Measurements from ENCODE around the gene PCSK6.
A peak's percentile ranks its signal among the peaks of the same experiment; 100 is the strongest.
"Not testable (repeated sequence)": the region's sequence is repeated elsewhere in the genome, so short reads cannot be mapped to it uniquely, and the experiment has no call there.

PCSK6 gene

DNA sequence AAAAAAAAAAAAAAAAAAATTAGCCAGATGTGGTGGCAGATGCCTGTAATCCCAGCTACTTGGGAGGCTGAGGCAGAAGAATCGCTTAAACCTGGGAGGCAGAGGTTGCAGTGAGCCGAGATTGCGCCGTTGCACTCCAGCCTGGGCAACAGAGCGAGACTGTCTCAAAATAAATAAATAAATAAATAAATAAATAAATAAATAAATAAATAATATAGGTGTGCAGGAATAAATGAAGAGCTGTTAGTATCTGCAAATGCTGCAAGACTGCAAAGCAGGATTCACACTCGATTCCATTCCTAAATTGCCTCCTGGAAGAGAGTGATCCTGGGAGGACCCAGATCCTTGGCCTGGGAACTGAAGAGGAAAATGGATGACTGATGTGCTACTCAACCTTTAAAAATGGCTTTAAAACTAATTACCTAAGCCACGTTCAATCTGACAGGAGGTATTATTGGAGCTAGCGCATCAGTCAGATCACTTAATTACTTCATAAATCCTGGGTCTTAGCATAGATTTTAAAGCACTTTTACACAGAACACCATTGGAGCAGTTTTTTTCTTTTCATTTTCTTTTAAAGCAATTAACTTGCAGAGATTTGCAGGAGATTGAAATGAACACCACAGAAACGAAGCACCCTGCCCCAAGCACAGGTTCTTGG lies 132.9 kb downstream of the PCSK6 start:
- DNase-seq (ENCODE audit: low read depth in 2 of 2) = not testable (repeated sequence)

DNA sequence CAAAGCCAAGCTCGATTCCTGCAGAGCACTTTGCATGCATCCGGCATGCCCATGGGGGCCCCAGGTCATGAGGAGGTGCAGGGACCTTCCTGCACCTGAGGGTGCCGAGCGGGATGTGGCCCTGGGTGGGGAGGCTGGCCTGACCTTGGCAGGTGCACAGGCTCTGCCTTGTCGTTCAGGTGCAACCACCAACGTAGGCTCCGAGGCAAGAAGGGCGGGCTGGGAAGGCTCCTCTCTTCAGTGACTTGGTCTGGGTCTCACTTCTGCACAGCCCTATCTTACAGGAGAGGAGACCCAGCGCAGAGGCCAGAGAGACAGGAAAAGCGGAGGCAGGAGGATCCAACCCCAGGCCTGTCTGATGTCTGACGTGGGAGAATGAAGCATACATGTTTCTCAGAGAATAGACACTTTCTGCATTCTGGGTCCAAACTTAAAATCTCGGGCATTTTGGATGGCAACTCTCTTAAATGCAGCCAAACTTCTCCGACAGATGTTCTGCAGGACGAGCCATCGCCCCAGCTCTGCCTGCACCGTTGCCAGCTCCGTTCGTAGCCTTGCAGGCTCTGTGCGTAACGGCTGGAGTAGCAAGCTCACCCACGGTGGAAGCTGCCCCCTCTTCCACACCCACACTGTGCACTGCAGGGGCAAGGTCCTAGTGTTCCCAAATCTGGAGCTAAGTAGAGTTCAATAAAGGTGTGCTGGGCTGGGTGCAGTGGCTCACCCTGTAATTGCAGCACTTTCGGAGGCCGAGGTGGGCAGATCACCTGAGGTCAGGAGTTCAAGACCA lies 133.6 kb downstream of the PCSK6 start:
- DNase-seq (ENCODE audit: low read depth in 2 of 2) = no peak

DNA sequence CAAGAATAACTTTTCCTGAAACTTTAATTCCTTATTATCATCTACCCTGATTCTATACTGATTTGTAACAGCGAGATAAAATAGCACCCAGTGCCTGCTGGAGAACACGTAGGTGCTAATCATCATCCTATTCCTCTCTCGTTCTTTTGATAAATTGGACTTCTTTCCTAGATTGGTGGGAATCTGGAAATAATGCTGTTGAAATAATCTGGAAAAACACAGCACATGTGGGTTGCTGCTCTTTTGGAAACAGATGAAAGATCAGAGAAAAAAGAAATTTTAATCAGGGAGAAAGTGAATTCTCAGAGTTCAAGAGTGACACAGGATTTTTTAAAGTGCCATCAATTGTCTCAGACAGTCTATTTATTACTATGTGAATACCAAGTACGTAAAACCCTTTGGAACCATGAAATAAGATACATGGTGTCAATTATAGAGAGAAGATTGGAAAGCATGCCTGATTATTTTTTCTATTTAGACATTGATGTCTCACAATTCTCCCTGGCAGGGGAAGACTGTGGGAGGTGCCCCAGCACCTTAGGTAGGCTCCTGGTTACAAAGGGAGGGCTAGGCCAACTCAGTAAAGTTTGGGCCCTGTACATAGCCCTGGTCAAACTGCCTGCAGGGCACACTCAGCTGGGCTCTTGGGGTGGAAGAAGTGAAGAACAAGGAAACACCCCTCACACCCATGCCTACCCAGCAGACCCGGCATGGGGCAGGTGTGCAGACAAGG lies 134.4 kb downstream of the PCSK6 start:
- no peak for DNase-seq (ENCODE audit: low read depth in 2 of 2)

DNA sequence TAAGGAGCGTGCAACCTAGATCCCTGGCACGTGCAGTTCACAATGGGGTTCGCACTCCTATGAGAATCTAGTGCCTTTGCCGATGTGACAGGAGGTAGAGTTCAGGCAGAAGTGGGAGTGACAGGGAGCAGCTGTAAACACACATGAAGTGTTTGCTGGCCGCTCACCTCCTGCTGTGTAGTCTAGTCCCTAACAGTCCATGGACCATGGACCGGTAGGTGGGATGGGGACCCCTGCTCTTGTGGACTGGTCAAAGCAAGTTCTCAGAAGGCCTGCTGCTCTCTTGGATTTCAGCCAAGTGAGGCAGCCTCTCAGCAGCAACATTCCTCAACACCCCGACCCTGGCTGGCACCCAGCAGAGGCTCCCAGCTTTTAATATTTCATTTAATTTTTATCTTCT lies 136.3 kb downstream of the PCSK6 start:
- no peak for DNase-seq (ENCODE audit: low read depth in 2 of 2)

DNA sequence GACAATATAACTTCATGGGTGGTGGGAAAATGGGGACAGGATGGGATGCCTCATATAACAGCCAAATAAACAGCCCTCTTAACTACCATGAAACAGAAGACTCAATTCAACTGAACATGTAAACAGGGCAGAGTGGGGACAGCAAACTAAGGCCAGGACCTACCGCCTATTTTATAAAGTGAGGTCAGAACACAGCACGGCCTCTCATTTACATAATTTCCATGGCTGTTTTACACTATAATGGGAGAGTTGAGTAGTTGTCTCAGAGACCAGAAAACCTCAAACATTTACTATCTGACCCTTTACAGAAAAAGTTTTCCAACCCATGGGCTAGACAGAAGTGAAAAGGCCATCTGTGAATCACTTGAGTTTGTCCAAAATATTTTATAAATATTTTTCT lies 137.8 kb downstream of the PCSK6 start:
- DNase-seq (ENCODE audit: low read depth in 2 of 2) = no peak

DNA sequence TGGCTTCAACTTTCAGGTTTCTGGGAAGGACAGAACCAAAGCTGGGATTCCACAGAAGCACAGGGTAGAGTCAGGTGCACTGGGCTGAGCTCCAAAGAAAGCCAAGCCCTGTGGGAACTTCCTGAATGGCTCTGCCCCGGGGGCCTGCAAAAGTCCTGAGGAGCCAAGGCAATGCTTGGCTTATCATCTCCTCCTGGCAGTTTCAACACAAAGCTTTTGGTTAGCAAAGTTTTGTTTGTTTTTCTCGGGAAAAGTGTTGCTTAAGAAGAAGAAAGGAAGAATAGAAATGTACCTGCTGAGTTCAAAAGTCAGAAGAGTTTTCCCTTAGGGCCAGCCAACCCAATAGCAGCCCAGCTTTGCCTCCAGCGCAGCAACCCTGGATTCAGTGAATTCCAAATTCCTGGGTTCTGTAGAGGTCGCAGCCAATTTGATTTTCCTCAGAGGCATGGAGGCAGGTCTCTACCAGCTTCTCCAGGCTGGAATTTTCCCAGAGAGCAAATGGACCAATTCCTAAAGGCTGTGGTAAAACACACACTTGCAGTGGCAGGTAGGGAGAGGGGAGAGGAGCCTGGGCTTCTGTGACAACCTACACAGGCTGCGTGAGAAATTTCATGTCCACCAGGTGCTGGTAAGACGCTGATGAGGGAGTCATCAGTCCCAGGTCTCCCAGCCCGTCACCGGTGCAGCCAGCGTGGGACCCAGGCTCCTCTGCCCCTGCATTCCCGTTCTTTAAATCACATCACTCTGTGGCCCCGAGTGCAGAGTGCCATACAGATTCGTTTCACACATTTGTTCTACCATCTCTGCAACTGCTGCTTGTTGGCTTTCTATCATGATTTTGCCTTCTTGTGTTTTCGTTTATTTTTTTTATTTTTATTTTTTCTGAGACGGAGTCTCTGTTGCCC lies 140.2 kb downstream of the PCSK6 start:
- no peak for DNase-seq (ENCODE audit: low read depth in 2 of 2)

DNA sequence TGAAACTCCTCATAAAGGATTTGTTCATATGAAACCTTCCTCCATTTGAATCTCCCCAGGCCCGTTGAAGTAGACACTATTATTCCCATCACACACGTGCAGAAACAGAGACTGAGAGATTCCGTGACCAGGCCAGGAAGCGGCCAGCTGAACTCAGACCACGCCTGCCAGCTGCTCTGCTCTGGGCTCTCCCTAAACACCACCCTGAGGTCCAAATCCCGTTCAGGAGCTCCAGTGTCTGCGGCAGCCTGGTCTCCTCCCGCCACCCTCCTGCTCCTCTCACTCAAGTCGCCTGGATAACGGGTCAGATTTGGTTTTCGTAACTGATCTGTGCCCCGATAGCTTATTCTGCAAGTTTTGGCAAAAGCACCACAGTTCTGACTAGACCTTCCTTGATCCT lies 140.9 kb downstream of the PCSK6 start:
- DNase-seq (ENCODE audit: low read depth in 2 of 2) = no peak

DNA sequence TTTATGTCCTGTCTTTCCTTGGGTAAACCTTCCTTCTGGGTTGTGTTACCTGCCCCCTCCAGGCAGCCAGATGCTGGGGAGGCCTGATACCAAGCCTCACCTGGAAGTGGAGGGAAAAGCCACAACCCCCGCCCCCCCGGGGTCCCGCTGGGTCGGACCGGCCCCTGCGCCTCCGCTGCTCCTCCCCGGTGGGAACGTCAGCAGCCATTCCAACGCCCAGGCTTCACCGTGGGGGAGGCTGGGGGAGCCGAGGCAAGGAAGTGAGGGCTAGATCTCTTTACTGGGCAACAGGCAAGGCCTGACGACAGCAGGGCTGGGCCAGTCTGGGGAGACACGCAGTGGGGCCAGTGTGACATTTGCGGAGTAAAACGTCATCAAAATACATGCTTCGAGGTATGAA lies 141.5 kb downstream of the PCSK6 start:
- no peak for DNase-seq (ENCODE audit: low read depth in 2 of 2)

DNA sequence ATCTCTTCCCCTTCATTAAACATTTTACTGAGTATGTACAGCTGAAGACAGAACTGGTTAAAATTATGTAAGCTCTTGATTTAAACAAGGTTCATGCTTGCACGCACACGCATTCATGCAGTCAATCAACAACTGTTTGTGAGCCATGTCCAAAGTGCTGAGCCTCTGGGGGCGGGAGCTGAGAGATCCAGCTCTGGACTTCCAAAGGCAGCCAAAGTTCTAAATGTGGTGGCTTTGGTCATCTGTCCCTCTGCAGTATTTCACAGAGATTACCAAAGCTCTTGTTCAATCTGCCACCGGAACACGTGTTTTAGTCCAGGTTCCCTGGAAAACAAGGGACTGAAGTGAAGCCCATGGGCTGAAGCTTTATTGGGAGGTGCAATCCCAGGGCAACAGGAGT lies 142.1 kb downstream of the PCSK6 start:
- no peak for DNase-seq (ENCODE audit: low read depth in 2 of 2)

DNA sequence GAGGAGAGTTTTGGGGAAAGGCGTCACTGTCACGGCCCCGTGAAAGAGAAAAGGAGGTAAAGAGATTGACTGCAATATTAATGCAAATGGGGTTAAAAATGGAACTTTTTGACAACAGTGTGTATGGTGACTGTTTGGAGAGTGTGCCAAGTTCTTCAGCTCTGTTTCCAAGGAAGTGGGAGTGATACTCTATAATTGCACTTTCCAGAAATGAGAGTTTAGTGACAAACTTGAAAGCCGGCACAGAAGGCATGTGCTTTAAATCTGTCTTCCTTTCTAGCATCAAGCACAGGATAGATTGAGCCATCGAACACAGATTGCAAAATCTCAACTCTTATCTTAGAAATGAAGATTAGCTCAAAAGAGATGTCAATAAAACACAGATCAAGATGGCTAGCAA lies 142.6 kb downstream of the PCSK6 start:
- no peak for DNase-seq (ENCODE audit: low read depth in 2 of 2)

DNA sequence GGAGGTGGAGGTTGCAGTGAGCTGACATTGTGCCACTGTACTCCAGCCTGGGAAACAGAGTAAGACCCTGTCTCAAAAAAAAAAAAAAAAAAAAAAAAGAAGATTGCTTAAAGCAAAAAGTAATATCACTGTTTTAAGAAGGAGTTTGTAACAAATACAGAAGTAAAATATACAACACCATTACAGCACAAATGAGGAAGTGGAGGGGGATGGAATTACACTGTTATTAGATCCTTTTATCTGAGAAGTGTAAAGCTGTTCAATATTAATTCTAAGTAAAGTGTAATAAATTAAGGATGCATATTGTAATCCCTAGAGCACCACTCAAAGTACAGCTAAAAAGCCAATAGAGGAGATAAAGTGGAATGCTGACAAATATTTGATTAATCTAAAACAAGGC lies 147.5 kb downstream of the PCSK6 start:
- DNase-seq (ENCODE audit: low read depth in 2 of 2) = no peak

DNA sequence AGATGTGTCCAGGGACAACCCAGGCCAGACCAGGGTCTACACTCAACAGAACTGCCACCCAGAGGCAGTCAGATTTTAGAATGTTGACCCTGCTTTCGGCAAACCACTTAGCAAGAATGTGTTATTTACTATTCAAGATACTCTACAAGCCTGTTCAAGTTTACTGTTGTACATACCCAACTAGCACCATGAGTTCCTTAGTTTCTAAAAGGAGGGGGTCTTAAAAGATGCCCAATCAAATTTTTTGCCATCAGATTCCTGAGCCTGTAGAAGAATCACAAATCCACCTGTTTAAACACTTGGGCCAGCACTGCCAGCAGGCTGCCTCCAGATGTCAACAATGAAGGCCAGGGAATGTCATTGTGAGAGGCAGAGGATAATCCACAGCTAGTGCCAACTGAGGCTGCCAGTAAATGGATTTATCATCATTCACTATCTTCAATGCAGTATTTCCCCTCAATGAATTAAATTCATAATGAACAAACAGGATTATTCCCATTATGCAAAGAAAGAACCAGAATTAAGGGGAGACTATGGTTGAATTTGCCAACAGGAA lies 150.9 kb downstream of the PCSK6 start:
- no peak for DNase-seq (ENCODE audit: low read depth in 2 of 2)

DNA sequence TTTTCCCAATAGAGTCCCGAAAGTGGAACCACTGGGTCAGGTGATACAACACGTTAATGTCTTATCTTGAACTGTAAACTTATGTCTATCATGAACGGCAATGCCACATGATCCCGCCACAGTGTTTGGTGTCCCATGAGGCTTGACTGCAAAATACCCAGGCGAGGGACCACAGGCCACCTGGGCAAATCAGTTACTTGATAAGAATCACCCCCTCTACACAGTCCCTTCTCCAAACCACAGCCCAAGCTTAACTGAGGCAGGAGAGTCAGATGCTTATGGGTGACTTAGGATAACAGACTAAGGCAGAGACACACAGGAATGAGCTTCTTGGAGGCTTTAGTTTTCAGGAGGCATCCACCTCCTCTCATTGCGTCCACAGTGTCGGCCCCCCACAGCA lies 151.5 kb downstream of the PCSK6 start:
- DNase-seq (ENCODE audit: low read depth in 2 of 2) = no peak

DNA sequence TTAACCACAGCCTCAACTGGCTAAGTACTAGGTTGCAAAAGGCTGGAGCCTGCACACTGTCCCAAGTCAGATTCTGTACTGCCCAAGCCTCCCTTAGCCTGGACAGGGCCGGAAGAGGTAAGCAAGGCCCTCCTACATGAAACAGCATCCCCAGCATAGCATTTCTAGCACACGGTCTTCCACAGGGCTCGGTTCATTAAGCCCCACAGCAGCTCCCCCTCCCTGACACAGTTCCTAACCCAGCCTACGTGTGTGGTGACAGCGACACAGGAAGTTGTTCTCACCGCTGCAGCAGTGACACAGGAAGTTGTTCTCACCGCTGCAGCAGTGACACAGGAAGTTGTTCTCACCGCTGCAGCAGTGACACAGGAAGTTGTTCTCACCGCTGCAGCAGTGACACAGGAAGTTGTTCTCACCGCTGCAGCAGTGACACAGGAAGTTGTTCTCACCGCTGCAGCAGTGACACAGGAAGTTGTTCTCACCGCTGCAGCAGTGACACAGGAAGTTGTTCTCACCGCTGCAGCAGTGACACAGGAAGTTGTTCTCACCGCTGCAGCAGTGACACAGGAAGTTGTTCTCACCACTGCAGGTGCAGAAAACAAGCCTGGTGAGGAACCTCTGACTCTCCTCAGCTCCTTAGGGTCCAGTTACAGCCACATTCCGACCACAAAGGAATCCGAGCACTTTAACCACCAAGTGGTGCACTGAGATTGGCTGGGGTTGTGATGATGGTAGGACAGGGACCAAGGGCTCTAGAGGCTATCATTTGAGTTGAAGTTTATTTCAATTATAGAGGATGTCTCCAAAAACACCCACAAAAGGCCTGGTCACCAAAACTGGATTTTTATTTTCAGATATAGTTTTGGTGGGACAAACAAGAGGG lies 155.4 kb downstream of the PCSK6 start:
- peak; percentile 8 to 14 for DNase-seq (ENCODE audit: low read depth in 2 of 2)

DNA sequence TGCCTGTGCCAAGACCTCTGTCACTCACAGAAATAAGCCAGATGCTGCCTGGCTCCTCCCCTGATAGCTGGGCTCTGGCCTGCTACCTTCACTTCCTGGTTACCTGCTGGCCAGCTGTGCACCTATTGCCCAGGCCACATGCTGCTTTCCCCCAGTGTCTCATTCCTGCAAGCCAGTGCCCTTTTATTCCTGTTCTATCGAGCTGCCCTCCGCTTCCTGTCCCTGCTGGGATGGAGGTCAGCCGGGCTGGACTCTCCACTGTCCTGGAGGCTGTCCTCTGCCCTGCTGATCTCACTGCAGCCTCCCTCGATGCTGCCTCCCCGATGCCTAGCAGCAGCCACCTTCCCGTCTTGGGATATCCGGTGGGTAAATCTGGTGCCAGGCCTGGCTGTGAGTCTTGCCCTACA lies 157.4 kb downstream of the PCSK6 start:
- no peak for DNase-seq (ENCODE audit: low read depth in 2 of 2)

DNA sequence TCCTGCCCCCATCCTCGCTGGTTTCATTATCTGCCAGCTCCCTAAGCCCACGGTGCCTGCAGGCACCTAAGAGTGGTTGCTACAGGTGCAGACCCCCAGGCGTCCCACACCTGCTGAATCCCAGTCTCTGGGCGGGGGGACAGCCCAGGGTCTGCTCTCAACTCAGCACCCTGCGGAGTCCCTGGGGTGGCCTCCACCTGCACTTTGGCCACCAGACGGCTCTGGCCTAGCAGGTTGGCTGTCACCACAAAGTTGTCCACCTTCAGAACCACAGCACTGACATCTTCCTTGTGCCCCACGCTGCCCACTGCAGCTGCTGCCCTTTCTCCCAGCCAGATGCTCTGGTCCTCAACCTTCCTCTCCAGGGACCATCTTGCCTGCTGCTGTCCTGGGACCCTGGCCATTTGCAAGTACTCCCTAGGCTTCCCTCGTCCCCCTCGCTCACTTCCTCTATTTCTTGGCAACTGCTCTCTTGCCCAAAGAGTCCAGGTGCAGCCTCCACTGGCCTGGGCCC lies 159.6 kb downstream of the PCSK6 start:
- DNase-seq (ENCODE audit: low read depth in 2 of 2) = no peak

DNA sequence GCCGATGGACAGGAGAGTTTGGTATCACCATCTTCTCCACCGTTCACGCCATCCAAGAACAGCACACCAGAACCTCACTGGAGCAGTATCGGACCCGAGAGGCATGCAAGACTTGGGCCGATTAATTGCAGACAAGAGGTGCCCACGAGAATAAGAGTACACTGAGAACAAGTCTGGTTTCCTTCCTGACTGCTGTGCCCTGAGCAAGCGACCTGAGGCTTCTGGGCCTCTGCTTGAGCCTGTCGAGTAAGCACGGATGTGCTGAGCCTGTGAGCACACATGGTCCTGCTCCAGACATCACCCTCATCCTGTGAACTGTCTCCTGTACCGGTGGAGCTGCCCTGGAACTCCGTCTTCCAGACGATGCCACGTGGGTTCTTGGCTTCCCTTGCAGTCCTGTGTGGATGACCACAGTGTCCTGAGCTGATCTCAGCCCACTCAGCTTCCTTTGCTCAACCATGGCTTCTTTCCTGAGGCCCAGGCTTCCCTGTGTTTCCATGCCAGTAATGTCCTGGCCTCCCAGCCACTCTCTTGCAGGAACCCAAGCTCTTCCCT lies 160.1 kb downstream of the PCSK6 start:
- no peak for DNase-seq (ENCODE audit: low read depth in 2 of 2)

DNA sequence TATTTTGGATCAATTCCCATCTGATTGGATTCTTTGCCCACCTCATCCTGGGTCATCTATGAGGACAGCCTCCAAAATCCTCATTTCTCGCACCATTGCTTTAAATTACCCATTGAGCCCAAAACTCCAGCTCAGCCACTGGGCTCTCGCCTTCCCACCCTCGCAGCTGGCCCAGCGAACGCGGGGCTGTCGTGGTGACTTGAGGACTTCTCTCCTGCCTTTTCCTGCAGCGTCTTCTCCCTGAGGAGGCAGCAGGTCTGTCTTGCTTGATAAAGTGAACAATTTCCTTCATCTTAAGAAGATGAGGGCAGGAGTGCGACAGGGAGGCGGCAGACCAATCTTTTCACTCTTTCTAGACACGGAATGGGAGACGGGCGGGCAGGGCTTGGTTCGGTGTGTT lies 161.5 kb downstream of the PCSK6 start:
- no peak for DNase-seq (ENCODE audit: low read depth in 2 of 2)

DNA sequence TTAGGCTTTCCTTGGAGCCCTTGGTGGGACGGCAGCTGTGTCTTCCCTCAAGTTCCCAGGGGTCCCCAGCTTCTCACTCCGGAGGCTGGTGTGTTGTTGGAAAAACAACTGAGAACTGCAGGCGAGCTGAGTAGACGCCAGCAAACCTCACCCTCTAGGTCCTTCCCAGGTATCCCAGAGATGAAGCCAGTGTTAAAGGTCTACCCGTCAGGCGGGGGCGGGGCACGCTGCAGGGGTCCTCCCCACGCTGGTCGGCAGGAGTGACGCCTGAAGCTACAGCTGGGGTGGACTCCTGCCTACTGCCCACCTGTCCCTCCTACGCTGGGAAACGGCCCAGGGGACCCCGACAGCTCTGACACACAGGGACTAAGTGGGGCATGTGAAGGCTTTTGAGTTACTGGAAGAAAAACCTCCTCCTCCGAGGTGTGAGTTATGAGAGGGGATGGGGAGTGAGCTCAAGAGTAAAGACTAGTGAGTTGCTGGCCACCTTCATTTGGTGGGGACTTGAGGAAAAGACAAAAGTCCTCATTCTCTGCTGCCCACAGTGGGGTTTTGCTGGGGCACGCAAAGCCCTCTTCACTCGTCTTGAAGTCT lies 162.3 kb downstream of the PCSK6 start:
- DNase-seq (ENCODE audit: low read depth in 2 of 2) = no peak
